Breast epithelium (tissue), 4 donors: ENCODE data around the gene TCFL5. TPM values are rescaled to one million over a fixed set of nuclear protein-coding genes. Genes with fewer than 3 reads are reported as not detected.

Experiments used
- DNase-seq, 2 donors: peaks; one replicate each; pipeline ENCODE4 v3.0.0-alpha.2; 2019; ENCODE audit warnings: low spot score in 2 of 2
- H3K27ac ChIP-seq, 2 donors: fragments of 200-600 bp; sonication (generic) in 1 of 2; one replicate each; pipeline ENCODE4 v1.5.1; 2016 to 2019; ENCODE audit warnings: mild to moderate bottlenecking in 1 of 2
- H3K27me3 ChIP-seq, 2 donors: fragments of 200-600 bp; sonication (generic) in 1 of 2; one replicate each; pipeline versions ENCODE4 v1.5.1 to v1.6.0; 2017 to 2019; ENCODE audit warnings: control low read depth in 1 of 2, mild to moderate bottlenecking in 1 of 2
- H3K36me3 ChIP-seq: fragments of 200-600 bp; one replicate; pipeline ENCODE4 v1.5.1; 2019
- H3K4me1 ChIP-seq, 2 donors: fragments of 200-600 bp; sonication (generic); one replicate each; pipeline ENCODE4 v1.5.1; 2016 to 2019; ENCODE audit warnings: control low read depth in 1 of 2
- H3K4me3 ChIP-seq, 3 donors: fragments of 200-600 bp; sonication (generic); 1 replicate in 2 of 3; 2 replicates in 1 of 3; pipeline ENCODE4 v1.5.1; 2016 to 2019; ENCODE audit warnings: mild to moderate bottlenecking in 3 of 3, moderate library complexity in 2 of 3
- H3K9me3 ChIP-seq, 2 donors: fragments of 200-600 bp; sonication (generic) in 1 of 2; one replicate each; pipeline ENCODE4 v1.5.1; 2016 to 2019; ENCODE audit warnings: control low read depth in 1 of 2
- CTCF ChIP-seq, 3 donors: fragments of 450-650 bp; IDR thresholded peaks; one replicate each; pipeline ENCODE4 v1.5.1; 2016 to 2017; ENCODE audit warnings: antibody characterized with exemption in 3 of 3, mild to moderate bottlenecking in 3 of 3, moderate library complexity in 3 of 3
- POLR2A ChIP-seq: fragments of 450-650 bp; IDR thresholded peaks from one replicate; pipeline ENCODE4 v1.6.1; 2016; ENCODE audit warnings: antibody characterized with exemption, mild to moderate bottlenecking, moderate library complexity
- POLR2AphosphoS5 ChIP-seq, 3 donors: sonication (generic); formaldehyde crosslinking; IDR thresholded peaks; one replicate each; pipeline ENCODE4 v1.6.1; 2017; ENCODE audit warnings: antibody characterized with exemption in 3 of 3
- intact Hi-C: fragments of 100-400 bp; cut with DNase I; formaldehyde crosslinking; loops from one replicate; pipeline ENCODE4 v1.15.1; 2023; ENCODE audit warnings: low total_unique reads
- total RNA-seq, 3 donors: library from RNA; depleted of rRNA; stranded (reverse); fragments of >200 nt; gene quantifications; one replicate each; pipeline ENCODE4 v1.1.0, GENCODE V29; 2016

The TCFL5 gene
- total RNA-seq, 3 donors from 2014 or later = 7.8 to 21.0 (median 12.5) TPM

DNA sequence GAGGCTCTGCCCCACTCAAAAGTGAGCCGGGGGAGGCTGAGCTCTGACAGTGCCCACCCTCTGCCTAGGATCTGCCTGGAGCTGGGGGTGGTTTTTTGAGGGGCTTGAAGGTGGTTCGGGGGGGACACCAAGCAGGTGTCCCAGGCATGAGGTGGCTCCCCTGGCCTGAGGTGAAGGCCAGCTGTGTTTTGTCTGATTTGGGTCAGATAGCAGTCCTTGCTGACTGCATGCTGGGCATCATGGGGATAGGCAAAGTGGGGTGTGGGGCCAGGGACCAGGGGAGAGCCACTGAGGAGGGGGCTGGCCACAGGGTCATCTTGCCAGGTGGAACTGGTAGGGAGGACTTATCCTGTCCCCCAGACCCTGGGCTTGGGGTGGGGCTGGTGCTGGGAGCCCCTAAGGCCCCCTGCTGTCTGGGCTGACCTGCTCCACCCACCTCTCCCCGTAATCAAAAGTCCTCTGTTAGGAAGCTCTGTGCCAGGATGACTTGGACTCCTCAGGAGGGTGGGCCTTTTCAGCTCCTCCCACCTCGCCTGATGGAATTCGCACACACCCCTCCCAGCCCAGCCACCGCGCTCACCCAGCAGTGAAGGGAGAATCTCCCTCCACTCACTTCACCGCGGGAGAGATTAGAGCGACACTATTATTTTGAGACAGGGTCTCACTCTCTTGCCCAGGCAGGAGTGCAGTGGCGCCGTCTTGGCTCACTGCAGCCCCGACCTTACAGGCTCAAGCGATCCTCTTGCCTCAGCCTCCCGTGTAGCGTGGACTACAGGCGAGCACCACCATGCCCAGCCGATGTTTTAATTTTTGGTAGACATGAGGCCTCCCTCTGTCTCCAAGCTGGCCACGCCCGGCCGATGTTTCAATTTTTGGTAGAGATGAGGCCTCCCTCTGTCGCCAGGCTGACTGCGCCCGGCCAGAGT lies 46.3 kb downstream of the TCFL5 start:
- Histone ChIP-seq H3K4me1 (peaks cover 20 to 24% of the 10 kb centered on the region in 2 donors), H3K36me3 (no peaks in the 10 kb centered on the region), H3K27me3 (peaks cover 4 to 9% of the 10 kb centered on the region in 2 donors), H3K9me3 (no peaks in the 10 kb centered on the region), H3K27ac (no peak overlapping the region), H3K4me3 (peak overlapping the region in 1 of 3 donors; percentile 70)
- TF ChIP-seq CTCF (IDR thresholded peaks at IDR 0.05) (no peak), POLR2AphosphoS5 (IDR thresholded peaks at IDR 0.05) (no peak), POLR2A (no peak)
- DNase-seq = no peak
- intact Hi-C loops = no loop called here

DNA sequence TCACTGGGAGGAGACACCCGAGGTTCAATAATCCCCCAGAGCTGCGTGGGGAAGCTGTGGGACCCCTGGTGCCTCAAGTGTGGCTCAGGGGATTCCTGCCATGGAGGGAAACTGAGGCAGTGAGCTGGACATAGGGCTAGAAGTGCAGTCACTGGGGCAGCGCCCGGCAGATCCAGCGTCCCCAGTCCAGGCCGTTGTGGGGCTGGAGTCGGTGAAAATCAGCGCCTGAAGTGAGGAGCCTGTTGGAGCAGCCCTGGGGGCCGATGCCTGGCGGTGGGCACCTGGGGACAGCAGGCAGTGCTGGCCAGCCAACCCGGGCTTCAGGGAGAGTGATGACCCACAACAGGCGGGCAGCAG lies 46.9 kb downstream of the TCFL5 start:
- Histone ChIP-seq H3K27ac (no peak overlapping the region), H3K4me3 (no peak overlapping the region), H3K27me3 (peaks cover 4 to 9% of the 10 kb centered on the region in 2 donors), H3K36me3 (peaks cover 6% of the 10 kb centered on the region), H3K4me1 (peaks cover 20 to 24% of the 10 kb centered on the region in 2 donors), H3K9me3 (no peaks in the 10 kb centered on the region)
- intact Hi-C loops = no loop called here
- no peak for DNase-seq
- TF ChIP-seq POLR2A (no peak), POLR2AphosphoS5 (IDR thresholded peaks at IDR 0.05) (no peak), CTCF (IDR thresholded peaks at IDR 0.05) (no peak)

- Histone ChIP-seq H3K9me3 (no peaks in the 10 kb centered on the region), H3K4me1 (peaks cover 19 to 22% of the 10 kb centered on the region in 2 donors), H3K27ac (no peak overlapping the region), H3K36me3 (peaks cover 7% of the 10 kb centered on the region), H3K4me3 (no peak overlapping the region), H3K27me3 (peaks cover 4 to 9% of the 10 kb centered on the region in 2 donors)
- no peak for DNase-seq
- intact Hi-C loops = no loop called here
- no peak for TF ChIP-seq CTCF (IDR thresholded peaks at IDR 0.05)
- no peak for TF ChIP-seq POLR2AphosphoS5 (IDR thresholded peaks at IDR 0.05)
- no peak for TF ChIP-seq POLR2A
These were observed 47.4 kb downstream of the TCFL5 start for GRCh38 chr20:62814060-62814708.

GRCh38 chr20:62813588-62813987 lies 48.0 kb downstream of the TCFL5 start:
- no peaks in the 10 kb centered on the region for H3K9me3 ChIP-seq
- no peak overlapping the region for H3K27ac ChIP-seq
- no peak overlapping the region for H3K4me3 ChIP-seq
- TF ChIP-seq CTCF (IDR thresholded peaks at IDR 0.05) (no peak), POLR2A (no peak), POLR2AphosphoS5 (IDR thresholded peaks at IDR 0.05) (no peak)
- intact Hi-C loops = no loop called here
- peaks cover 13 to 16% of the 10 kb centered on the region in 2 donors for H3K4me1 ChIP-seq
- peaks cover 7% of the 10 kb centered on the region for H3K36me3 ChIP-seq
- DNase-seq = no peak
- H3K27me3 ChIP-seq = peaks cover 4 to 9% of the 10 kb centered on the region in 2 donors

DNA sequence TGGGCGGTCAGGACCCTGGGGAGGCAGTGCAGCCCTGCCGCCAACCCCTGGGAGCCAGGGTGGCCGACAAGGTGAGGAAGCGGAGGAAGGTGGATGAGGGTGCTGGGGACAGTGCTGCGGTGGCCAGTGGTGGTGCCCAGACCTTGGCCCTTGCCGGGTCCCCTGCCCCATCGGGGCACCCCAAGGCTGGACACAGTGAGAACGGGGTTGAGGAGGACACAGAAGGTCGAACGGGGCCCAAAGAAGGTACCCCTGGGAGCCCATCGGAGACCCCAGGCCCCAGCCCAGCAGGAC lies 48.8 kb downstream of the TCFL5 start:
- Histone ChIP-seq H3K27me3 (peaks cover 4 to 9% of the 10 kb centered on the region in 2 donors), H3K27ac (no peak overlapping the region), H3K4me3 (no peak overlapping the region), H3K4me1 (peaks cover 6 to 11% of the 10 kb centered on the region in 2 donors), H3K36me3 (peaks cover 7% of the 10 kb centered on the region), H3K9me3 (no peaks in the 10 kb centered on the region)
- TF ChIP-seq POLR2AphosphoS5 (IDR thresholded peaks at IDR 0.05) (no peak), CTCF (IDR thresholded peaks at IDR 0.05) (no peak), POLR2A (no peak)
- DNase-seq = no peak
- intact Hi-C loops = no loop called here
